T-helper 2 cell (primary cell): ENCODE results near the gene RERE.
"Not testable (repeated sequence)": the region's sequence is repeated elsewhere in the genome, so short reads cannot be mapped to it uniquely, and the experiment has no call there.

Source experiments
- DNase-seq, 5 experiments: peaks; one replicate each; pipeline versions ENCODE4 v3.0.0 to v3.0.0-alpha.2; 2012 to 2022

The RERE gene

GRCh38 chr1:8797216-8797615 lies 20.2 kb downstream of the RERE start:
- DNase-seq, result no peak

- DNase-seq, result no peak
Measured at GRCh38 chr1:8796812-8797211, 20.6 kb downstream of the RERE start.

DNA sequence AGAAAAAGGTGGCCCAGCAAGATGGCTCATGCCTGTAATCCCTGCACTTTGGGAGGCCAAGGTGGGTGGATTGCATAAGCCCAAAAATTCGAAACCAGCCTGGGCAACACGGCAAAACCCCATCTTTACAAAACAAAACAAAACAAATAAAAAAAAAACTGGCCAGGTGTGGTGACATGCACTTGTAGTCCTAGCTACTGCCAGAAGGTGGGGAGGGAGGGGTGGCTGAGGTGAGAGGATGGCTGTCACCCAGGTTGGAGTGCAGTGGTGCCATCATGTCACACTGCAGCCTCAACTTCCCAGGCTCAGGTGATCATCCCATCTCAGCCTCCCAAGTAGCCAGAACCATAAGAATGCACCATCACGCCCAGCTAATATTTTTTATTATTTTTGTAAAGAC lies 22.8 kb downstream of the RERE start:
- peak in 1 of 5 experiments; percentile 5 for DNase-seq

DNA sequence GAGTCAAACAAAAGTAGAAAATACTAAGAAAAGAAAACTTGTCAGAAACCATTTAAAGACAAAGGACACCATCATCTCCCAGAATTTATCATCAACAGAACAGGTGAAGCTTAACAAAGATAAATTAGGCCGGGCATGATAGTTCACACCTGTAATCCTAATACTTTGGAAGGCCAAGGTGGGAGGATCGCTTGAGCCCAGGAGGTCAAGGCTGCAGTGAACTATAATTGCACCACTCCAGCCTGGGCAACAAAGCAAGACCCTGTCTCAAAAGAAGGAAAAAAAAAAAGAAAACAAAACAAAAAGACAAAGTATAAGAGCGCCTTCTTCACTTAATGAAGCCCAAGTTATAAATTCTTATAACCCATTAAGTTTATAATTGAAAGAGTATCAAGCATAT lies 25.6 kb downstream of the RERE start:
- no peak for DNase-seq

DNA sequence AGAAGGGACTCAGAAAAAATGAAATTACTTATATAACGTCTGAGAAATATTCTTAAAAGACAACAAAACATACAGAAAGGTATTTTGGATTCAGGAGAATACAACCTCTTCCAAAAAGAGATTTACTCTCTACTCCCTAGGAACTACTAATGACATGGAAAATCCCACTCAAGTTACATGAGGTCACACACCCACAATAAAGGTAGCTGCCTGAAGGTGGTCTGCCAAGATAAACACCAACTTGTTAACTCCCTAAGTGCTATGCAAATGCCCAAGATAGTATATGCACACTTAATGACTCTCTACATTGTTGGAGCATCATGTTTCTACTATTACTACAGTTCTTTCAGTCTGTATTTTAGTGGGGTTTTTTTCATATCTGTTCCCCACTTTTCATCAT lies 26.5 kb downstream of the RERE start:
- DNase-seq, result no peak

GRCh38 chr1:8790478-8790877 lies 27.0 kb downstream of the RERE start:
- DNase-seq, result no peak

- DNase-seq, result no peak
Measured at GRCh38 chr1:8789314-8790214, 27.9 kb downstream of the RERE start.

GRCh38 chr1:8787218-8787617 lies 30.2 kb downstream of the RERE start:
- no peak for DNase-seq

DNA sequence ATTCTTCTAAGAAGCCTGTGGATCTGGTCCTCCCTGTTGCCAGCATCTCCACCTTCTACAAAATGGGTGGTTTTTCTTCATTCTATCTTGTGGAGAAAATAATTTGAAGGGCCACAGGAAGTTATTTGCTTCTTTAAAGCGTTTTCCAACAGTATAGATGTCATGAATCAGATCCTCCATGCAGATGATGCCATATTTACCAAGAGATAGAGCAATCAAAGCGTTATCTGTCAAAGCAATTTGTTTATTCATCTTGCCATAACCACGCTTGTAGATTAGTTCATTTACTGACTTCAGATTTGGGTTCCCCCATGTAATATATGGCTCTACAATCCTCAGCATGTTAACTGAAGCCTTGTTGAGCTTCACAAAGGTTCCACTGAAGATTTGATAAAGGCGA lies 31.2 kb downstream of the RERE start:
- DNase-seq, result not testable (repeated sequence)

DNA sequence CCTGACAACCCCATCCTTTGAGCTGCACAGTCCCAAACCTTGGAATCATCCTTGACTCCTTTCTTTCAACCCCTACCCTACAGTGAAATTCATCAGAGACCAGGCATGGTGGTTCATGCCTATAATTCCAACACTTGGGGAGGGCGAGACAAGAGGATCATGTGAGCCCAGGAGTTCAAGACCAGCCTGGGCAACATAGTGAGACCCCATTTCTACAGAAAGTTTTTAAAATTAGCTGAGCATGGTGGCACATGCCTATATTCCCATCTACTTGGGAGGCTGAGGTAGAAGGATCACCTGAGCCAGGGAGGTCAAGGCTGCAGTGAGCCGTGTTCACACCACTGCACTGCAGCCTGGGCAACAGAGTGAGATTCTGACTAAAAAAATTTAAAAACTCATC lies 34.5 kb downstream of the RERE start:
- DNase-seq, result no peak

- no peak for DNase-seq
Measured at GRCh38 chr1:8782001-8782620, 35.3 kb downstream of the RERE start.

DNA sequence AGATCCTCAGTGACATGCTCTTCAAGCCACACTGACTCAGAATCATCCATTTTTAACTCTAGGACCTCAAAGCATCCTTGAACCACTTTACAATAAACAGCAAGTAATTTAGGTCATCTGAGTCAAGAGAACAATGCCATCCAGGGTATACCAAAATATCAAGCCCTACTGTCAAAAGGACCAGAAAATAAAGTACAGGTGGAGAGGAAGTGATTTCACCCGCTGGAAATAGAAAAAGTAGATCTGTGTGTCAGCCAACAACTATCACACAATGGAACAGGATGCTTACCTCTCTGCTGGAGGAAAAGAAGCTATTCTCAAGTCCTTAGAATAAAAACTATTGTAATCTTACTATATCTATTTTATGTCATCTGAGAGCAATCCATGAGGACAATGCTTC lies 37.0 kb downstream of the RERE start:
- no peak for DNase-seq

DNA sequence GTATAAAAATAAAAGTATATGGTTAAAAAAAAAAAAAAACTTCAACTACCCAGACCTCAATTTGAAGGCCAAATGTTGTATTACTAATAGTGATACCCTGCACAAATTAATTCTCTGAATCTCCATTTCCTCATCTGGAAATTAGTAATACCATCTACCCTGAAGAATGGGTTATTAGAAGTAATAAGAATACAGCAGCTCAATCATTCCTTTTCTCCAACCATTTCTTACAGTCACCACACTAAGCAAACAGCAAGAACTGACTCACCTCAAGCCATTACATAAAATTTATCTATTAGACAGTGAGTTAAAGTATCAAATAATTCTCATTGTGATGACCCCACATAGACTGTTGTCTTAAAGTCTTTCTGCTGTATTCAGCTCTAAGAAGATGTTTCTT lies 39.6 kb downstream of the RERE start:
- no peak for DNase-seq

DNA sequence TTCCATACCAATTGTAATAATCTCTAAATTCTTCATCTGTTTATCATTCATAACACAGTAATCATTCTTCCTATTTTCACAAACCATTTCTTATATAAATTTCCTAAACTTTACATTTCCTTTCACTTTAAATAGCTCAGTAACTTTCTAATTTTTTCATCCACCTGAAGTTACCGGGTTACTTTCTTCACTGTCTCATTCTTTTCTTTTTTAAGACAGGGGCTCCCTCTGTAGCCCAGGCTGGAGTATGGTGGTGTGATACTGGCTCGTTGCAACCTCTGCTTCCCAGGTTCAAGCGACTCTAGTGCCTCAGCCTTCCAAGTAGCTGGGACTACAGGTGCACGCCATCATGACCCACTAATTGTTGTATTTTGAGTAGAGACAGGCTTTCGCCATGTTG lies 41.3 kb downstream of the RERE start:
- no peak for DNase-seq

- DNase-seq, result no peak
Measured at GRCh38 chr1:8767006-8767405, 50.4 kb downstream of the RERE start.

DNA sequence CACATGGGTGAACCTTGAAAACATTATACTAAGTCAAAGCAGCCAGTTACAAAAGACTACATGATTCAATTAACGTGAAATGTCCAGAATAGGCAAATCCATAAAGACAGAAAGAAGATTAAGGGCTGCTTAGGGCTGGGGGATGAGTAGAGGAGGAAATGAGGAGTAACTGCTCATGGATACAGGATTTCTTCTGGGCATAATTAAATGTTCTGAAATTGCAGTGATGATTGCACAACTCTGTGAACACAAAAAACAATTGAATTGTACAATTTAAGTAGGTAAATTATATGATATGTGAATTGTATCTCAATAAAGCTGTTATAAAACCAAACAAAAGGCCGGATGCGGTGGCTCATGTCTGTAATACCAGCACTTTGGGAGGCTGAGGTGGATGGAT lies 52.2 kb downstream of the RERE start:
- no peak for DNase-seq

DNA sequence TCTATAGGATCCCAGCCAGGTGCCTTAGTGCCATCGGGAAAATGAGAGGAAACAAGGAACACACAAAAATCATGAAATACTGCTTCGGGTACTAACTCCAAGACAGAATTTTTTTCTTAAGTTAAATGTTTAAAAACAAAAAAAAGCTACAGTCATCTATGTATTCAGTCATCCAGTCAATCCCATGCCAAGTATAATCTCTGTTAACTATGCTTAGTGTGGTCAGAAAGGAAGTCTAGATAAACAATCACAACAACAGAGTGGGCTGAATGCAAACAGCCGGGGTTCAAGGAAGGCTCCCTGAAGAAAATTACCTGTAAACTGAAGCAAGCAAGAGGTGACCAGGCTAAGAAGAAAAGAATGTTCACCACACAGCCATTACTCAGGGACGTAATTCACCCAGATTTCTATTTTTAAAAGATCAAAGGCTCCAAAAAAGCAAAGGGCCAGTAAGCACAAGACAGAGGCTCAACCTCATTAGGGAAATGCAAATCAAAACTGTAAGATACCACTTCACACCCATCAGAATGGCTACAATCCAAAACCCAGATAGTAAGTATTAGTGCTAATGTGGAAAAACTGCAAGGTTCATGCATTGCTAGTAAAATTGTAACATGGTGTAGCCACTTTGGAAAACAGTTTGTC lies 53.0 kb downstream of the RERE start:
- no peak for DNase-seq

- no peak for DNase-seq
Measured at GRCh38 chr1:8763888-8764287, 53.6 kb downstream of the RERE start.

DNA sequence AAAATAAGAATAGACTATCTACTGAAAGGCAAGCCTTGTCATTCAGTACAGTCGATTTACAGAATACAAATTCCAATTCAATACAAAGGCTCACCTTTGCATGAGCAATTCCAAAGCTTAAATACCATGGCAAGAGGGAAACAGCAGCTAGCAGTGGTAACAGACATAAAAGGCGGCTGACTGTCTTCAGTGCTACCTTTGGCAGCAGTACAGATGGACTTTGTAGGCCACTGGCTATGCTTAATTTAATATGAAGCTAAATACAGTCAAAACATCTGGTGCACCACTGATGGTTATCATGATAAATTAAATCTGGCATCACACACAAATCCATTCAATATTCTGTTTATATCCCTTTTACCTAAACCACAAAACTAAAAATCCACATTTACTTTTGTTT lies 62.4 kb downstream of the RERE start:
- DNase-seq, result no peak

- no peak for DNase-seq
Measured at GRCh38 chr1:8754247-8754650, 63.2 kb downstream of the RERE start.

GRCh38 chr1:8753736-8754135 lies 63.7 kb downstream of the RERE start:
- DNase-seq, result no peak

- DNase-seq, result no peak
Measured at GRCh38 chr1:8752921-8753713, 64.3 kb downstream of the RERE start.

GRCh38 chr1:8752411-8752810 lies 65.0 kb downstream of the RERE start:
- peak in 1 of 5 experiments; percentile 45 for DNase-seq
